Upper lobe of left lung (tissue), 6 donors: ENCODE measurements around the gene NCS1. TPM values are rescaled to one million over a fixed set of nuclear protein-coding genes. Genes with fewer than 3 reads are reported as not detected.

ENCODE experiments used
- ATAC-seq, 2 donors: fragments of 200-7000 bp; cut with Tn5 transposase; one replicate each; pipeline ENCODE4 v1.9.1; 2022; ENCODE audit warnings: mild to moderate bottlenecking in 2 of 2, moderate library complexity in 2 of 2; ENCODE audit not compliant: low FRiP score in 2 of 2
- DNase-seq, 2 donors: peaks; one replicate each; pipeline ENCODE4 v3.0.0-alpha.2; 2019 to 2020
- H3K27ac ChIP-seq, 4 donors: fragments of 200-600 bp; sonication (generic); one replicate each; pipeline ENCODE4 v1.5.1; 2016 to 2019
- H3K27me3 ChIP-seq, 4 donors: fragments of 200-600 bp; sonication (generic); one replicate each; pipeline ENCODE4 v1.5.1; 2017 to 2019
- H3K36me3 ChIP-seq, 4 donors: fragments of 200-600 bp; sonication (generic); one replicate each; pipeline ENCODE4 v1.5.1; 2016 to 2019
- H3K4me1 ChIP-seq, 4 donors: fragments of 200-600 bp; sonication (generic); one replicate each; pipeline ENCODE4 v1.5.1; 2018 to 2019
- H3K4me3 ChIP-seq, 4 donors: fragments of 200-600 bp; sonication (generic); one replicate each; pipeline ENCODE4 v1.5.1; 2017 to 2019; ENCODE audit warnings: mild to moderate bottlenecking in 2 of 4, moderate library complexity in 1 of 4
- H3K9me3 ChIP-seq, 4 donors: fragments of 200-600 bp; sonication (generic); one replicate each; pipeline ENCODE4 v1.5.1; 2018 to 2019
- EP300 ChIP-seq, 4 donors: sonication (generic); formaldehyde crosslinking; IDR thresholded peaks; one replicate each; pipeline ENCODE4 v1.5.1; 2017; ENCODE audit warnings: antibody characterized with exemption in 4 of 4, control low read depth in 2 of 4
- POLR2A ChIP-seq, 4 donors: fragments of 450-650 bp; IDR thresholded peaks; one replicate each; pipeline ENCODE4 v1.5.1; 2016 to 2017; ENCODE audit warnings: antibody characterized with exemption in 4 of 4, mild to moderate bottlenecking in 2 of 4
- POLR2AphosphoS5 ChIP-seq, 2 donors: sonication (generic); formaldehyde crosslinking; IDR thresholded peaks; one replicate each; pipeline ENCODE4 v1.5.1; 2017; ENCODE audit warnings: antibody characterized with exemption in 2 of 2
- WGBS, 2 donors: methylation state at CpG; one replicate each; pipeline ENCODE4 v1.1.5; 2017 to 2018; 5-methylcytosine and 5-hydroxymethylcytosine counted together
- total RNA-seq, 6 donors: library from RNA; depleted of rRNA in 4 of 6; stranded (reverse); fragments of >200 nt in 4 of 6; gene quantifications; one replicate each; pipeline versions ENCODE4 v1.1.0 to v1.2.1, GENCODE V29; 2016 to 2021
- TF ChIP-seq, protein P1 (sequence below), 6 experiments: fragments of 450-650 bp in 4 of 6; fragments of 200-600 bp in 2 of 6; sonication (generic) in 2 of 6; IDR thresholded peaks; one replicate each; pipeline ENCODE4 v1.5.1; 2016 to 2019; ENCODE audit warnings: antibody characterized with exemption in 6 of 6
- donor health status: DM: no; HTN: no; CAD: no; lungs with moderate emphysema.
- donor health status: DM: no; HTN: yes; CAD: no; lungs with severe emphysema.

NCS1 gene
- total RNA-seq, 6 donors from 2014 or later = 2.7 to 10.0 (median 3.9) TPM

DNA sequence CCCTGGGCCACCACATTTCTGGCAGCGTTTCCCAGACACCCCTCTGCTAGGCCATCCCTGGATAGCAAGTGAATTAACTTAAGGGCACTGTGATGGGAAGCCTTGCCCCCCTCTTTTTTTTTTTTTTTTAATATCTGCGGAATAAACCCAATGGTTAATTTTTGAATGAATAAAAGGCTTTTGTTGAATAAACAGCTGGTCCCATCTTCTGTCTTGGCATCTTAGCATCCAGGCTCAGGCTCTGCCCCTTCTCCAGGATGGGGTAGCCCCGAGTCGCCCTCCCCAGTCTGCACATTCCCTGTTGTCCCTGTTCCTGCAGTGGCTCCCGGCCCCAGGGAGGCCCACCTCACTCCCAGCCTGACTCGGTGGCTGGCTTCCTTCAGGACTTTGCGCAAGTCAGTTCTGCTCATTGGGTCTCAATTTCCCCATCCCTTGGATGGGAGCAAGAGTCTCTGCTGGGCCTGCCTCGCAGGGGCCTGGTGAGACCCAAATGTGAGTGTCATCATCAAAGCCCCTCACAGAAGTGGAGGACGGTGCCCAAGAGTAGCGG is 64.3 kb downstream of the NCS1 start:
- Histone ChIP-seq H3K27ac (peak overlapping the region in 2 of 4 donors; percentile 55 to 56), H3K9me3 (no peaks in the 10 kb centered on the region), H3K27me3 (no peaks in the 10 kb centered on the region), H3K4me3 (no peak overlapping the region), H3K36me3 (no peaks in the 10 kb centered on the region), H3K4me1 (peaks cover 4 to 16% (median 11%) of the 10 kb centered on the region in 4 donors)
- ATAC-seq (no peak), DNase-seq (no peak)
- TF ChIP-seq EP300 (IDR thresholded peaks at IDR 0.05) = no peak
- TF ChIP-seq, protein P1, sequence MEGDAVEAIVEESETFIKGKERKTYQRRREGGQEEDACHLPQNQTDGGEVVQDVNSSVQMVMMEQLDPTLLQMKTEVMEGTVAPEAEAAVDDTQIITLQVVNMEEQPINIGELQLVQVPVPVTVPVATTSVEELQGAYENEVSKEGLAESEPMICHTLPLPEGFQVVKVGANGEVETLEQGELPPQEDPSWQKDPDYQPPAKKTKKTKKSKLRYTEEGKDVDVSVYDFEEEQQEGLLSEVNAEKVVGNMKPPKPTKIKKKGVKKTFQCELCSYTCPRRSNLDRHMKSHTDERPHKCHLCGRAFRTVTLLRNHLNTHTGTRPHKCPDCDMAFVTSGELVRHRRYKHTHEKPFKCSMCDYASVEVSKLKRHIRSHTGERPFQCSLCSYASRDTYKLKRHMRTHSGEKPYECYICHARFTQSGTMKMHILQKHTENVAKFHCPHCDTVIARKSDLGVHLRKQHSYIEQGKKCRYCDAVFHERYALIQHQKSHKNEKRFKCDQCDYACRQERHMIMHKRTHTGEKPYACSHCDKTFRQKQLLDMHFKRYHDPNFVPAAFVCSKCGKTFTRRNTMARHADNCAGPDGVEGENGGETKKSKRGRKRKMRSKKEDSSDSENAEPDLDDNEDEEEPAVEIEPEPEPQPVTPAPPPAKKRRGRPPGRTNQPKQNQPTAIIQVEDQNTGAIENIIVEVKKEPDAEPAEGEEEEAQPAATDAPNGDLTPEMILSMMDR (IDR thresholded peaks at IDR 0.05) = peak in 1 of 6 experiments; percentile 6
- 58 to 64% methylated on average over 6 to 10 of the region's 10 CpGs for WGBS, 2 donors

DNA sequence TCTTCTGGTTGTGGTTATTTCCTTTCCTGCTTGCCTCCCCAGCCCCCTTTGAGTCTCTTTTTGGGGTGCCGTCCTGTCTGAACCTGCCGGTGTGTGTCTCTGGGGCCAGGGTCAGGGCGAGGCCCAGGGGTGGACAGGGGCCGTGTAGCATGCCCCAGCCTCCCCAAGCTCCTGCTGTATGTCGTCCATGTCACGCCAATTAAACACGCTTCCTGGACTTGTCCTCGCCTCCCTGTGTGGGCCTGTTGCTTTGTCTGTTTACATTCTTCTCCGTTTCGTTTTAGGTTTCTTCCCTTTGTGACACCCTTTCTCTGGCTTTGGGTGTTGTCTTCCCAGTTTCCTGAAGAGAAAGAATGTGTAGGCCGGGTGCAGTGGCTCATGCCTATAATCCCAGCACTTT is 64.9 kb downstream of the NCS1 start:
- ATAC-seq = no peak
- no peak for TF ChIP-seq EP300 (IDR thresholded peaks at IDR 0.05)
- TF ChIP-seq, protein P1 (IDR thresholded peaks at IDR 0.05) = no peak
- TF ChIP-seq POLR2AphosphoS5 (IDR thresholded peaks at IDR 0.05) = no peak
- no peak for TF ChIP-seq POLR2A (IDR thresholded peaks at IDR 0.05)
- Histone ChIP-seq H3K4me1 (peaks cover 4 to 16% (median 11%) of the 10 kb centered on the region in 4 donors), H3K4me3 (no peak overlapping the region), H3K27me3 (no peaks in the 10 kb centered on the region), H3K9me3 (no peaks in the 10 kb centered on the region), H3K27ac (peak overlapping the region in 3 of 4 donors; percentile 10 to 56 (median 55)), H3K36me3 (no peaks in the 10 kb centered on the region)
- no peak for DNase-seq
- WGBS, 2 donors = 64 to 69% methylated on average over 11 of the region's 11 CpGs

DNA sequence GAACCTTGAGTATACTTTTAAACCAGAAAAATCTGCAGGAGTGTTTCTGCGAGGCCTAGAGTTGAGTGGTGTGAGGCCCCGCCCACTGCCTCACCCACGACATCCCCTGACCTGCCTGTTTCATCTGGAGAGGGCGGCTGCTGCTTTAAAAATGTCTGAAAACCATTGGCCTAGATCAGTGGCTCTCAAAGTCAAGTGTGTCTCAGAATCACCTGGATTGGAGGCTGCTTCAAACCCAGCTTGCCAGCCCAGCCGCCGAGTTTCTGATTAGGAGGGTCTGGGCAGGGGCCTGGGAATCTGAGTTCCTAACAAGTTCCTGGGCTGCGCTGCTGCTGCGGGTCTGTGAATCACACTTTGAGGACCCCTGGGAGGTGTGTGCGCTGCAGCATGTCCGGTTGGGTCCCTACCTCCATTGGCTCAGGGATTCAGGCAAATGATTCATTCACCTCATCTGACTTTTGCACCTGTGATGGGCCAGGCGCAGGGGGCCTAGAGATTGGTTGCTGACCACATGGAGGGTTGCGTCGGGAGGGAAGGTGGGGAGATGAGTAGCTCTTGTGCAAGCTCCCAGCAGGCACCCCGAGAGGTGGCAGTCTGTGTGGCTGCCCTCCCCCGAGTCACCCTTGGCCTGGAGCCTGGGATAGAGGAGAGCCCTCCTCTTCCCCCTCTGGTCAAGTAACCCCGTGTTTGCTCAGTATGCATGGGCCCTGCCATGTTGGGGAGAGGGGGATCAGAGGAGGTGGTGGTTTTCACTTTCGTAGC is 65.7 kb downstream of the NCS1 start:
- Histone ChIP-seq H3K4me1 (peaks cover 4 to 19% (median 12%) of the 10 kb centered on the region in 4 donors), H3K27me3 (no peaks in the 10 kb centered on the region), H3K27ac (peak overlapping the region in 2 of 4 donors; percentile 40 to 66), H3K36me3 (no peaks in the 10 kb centered on the region), H3K9me3 (no peaks in the 10 kb centered on the region), H3K4me3 (peak overlapping the region in 1 of 4 donors; percentile 3)
- TF ChIP-seq, protein P1 (IDR thresholded peaks at IDR 0.05) = no peak
- no peak for TF ChIP-seq POLR2AphosphoS5 (IDR thresholded peaks at IDR 0.05)
- TF ChIP-seq POLR2A (IDR thresholded peaks at IDR 0.05) = no peak
- TF ChIP-seq EP300 (IDR thresholded peaks at IDR 0.05) = no peak
- 61 to 65% methylated on average over 8 to 17 of the region's 17 CpGs for WGBS, 2 donors
- ATAC-seq = peak in 1 of 2 donors; percentile 85
- peak in 1 of 2 donors; percentile 85 for DNase-seq

DNA sequence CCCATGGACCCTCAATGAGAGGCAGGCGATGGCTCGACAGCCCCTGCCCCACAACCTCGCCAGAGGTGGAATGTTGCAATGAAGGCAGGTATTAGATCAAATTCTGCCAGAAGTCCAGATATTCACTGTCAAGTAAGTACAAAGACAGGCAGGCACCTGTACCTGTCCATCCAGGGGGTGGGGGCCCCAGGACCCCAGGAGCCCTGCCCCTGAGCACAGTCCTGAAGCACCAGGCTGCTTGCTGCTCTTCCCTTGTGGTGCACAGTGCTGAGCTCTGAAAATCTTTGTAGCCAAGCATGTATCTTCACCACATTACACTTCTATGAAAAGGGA is 67.1 kb downstream of the NCS1 start:
- WGBS, 2 donors = 96 to 100% methylated on average over 2 to 3 of the region's 3 CpGs
- H3K4me1 ChIP-seq = peaks cover 6 to 27% (median 16%) of the 10 kb centered on the region in 4 donors
- H3K27me3 ChIP-seq = no peaks in the 10 kb centered on the region
- TF ChIP-seq EP300 (IDR thresholded peaks at IDR 0.05) = no peak
- no peak for TF ChIP-seq POLR2A (IDR thresholded peaks at IDR 0.05)
- no peak for TF ChIP-seq POLR2AphosphoS5 (IDR thresholded peaks at IDR 0.05)
- TF ChIP-seq, protein P1 (IDR thresholded peaks at IDR 0.05) = no peak
- H3K36me3 ChIP-seq = no peaks in the 10 kb centered on the region
- H3K9me3 ChIP-seq = no peaks in the 10 kb centered on the region
- DNase-seq (no peak), ATAC-seq (no peak)
- no peak overlapping the region for H3K27ac ChIP-seq
- H3K4me3 ChIP-seq = no peak overlapping the region
